Measurements from ENCODE around the gene FAM3A.

DNA sequence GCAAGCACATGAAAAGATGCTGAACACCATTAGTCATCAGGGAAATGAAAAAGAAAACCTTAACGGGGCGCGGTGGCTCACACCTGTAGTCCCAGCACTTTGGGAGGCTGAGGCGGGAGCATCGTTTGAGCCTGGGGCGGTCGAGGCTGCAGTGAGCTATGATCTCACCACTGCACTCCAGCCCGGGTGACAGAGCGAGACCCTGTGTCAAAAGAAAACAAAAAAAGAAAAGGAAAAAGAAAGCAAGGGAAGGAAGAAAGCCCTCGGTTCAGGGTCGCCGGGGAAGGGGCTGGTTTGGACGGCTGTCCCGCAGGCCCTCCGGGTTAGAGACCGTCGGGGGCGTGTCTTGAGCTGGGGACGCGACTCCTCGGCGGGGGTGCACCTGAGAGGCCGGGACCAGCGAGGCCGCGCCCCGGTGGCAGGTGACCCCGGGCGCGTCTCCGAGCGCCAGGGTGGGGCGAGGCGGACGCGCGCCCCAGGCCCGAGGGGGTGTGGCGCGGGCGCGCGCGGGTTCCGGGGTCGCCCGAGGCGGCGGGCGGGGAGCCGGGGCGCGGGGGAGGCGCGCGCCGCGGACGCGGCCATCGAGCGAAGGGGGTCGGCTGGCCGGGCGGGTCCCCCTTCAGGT, 58.4 kb downstream of the FAM3A start:
- TF ChIP-seq CTCF (conservative IDR thresholded peaks at IDR 0.05; ENCODE audit: low read length) (no peak), EZH2phosphoT487 (IDR thresholded peaks at IDR 0.05; ENCODE audit: borderline replicate concordance, low read depth, low read length) (no peak)
